ENCODE results near the gene ANO1.

Gene ANO1

DNA sequence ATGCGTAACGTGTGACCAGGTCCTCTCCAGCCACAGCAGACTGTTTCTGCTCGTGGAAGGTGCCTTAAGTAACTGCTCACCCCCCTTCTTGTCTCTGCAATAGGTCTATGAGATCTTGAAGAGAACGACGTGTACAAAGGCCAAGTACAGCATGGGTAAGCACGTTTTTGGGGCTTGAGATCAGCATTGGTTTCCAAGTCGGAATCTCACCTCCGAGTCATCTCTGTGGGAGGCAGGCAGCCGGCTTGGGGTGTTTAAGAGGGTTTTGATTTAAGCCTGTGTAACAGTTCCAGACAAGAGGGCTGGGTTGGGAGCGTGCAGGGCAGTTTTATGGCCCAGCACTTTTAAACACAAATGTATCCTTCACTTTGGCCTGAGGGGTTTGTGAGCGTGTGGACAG is 30.1 kb downstream of the ANO1 start:
- DNase-seq (ENCODE audit: low read depth), result peak; percentile 76
- no peak overlapping the region for H3K4me3 ChIP-seq (ENCODE audit: control insufficient read depth, low read depth, low read length)
- TF ChIP-seq, protein P1, sequence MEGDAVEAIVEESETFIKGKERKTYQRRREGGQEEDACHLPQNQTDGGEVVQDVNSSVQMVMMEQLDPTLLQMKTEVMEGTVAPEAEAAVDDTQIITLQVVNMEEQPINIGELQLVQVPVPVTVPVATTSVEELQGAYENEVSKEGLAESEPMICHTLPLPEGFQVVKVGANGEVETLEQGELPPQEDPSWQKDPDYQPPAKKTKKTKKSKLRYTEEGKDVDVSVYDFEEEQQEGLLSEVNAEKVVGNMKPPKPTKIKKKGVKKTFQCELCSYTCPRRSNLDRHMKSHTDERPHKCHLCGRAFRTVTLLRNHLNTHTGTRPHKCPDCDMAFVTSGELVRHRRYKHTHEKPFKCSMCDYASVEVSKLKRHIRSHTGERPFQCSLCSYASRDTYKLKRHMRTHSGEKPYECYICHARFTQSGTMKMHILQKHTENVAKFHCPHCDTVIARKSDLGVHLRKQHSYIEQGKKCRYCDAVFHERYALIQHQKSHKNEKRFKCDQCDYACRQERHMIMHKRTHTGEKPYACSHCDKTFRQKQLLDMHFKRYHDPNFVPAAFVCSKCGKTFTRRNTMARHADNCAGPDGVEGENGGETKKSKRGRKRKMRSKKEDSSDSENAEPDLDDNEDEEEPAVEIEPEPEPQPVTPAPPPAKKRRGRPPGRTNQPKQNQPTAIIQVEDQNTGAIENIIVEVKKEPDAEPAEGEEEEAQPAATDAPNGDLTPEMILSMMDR (IDR thresholded peaks at IDR 0.05; ENCODE audit: control insufficient read depth, insufficient read depth, low read depth, low read length, missing control alignments), result no peak

- DNase-seq (ENCODE audit: low read depth), result no peak
- TF ChIP-seq, protein P1 (IDR thresholded peaks at IDR 0.05; ENCODE audit: control insufficient read depth, insufficient read depth, low read depth, low read length, missing control alignments), result no peak
- H3K4me3 ChIP-seq (ENCODE audit: control insufficient read depth, low read depth, low read length), result no peak overlapping the region
These were observed 30.9 kb downstream of the ANO1 start for GRCh38 chr11:70109006-70109405.

GRCh38 chr11:70109903-70110302 is 31.8 kb downstream of the ANO1 start:
- no peak overlapping the region for H3K4me3 ChIP-seq (ENCODE audit: control insufficient read depth, low read depth, low read length)
- TF ChIP-seq, protein P1 (IDR thresholded peaks at IDR 0.05; ENCODE audit: control insufficient read depth, insufficient read depth, low read depth, low read length, missing control alignments), result no peak
- DNase-seq (ENCODE audit: low read depth), result no peak

DNA sequence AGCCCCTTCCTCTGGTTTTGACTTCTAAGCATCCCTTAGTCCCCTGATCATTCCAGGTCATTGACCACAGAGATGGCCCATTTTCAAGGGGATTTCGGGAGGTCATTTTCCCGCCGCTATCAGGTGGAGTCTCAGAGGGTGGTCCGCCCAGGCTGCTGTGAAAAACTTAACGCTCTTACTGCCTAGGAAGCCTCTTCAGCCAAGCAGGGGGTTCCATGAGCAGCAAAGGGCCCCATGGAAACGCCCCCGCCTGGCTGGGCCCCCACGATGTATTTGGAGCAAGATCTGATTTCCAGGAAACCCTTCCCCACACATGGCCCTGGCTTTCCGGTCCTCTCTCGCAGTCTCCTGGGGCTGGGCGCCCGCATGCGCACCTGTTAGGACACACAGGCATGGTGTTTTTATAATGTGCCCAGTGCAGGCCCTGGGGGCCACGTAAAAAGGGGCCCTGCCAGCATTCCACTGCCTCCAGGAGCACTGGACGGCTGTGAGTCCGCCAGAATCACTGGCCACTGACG is 32.5 kb downstream of the ANO1 start:
- DNase-seq (ENCODE audit: low read depth), result no peak
- TF ChIP-seq, protein P1 (IDR thresholded peaks at IDR 0.05; ENCODE audit: control insufficient read depth, insufficient read depth, low read depth, low read length, missing control alignments), result no peak
- H3K4me3 ChIP-seq (ENCODE audit: control insufficient read depth, low read depth, low read length), result no peak overlapping the region

GRCh38 chr11:70111269-70112016 is 33.3 kb downstream of the ANO1 start:
- H3K4me3 ChIP-seq (ENCODE audit: control insufficient read depth, low read depth, low read length), result no peak overlapping the region
- TF ChIP-seq, protein P1 (IDR thresholded peaks at IDR 0.05; ENCODE audit: control insufficient read depth, insufficient read depth, low read depth, low read length, missing control alignments), result no peak
- DNase-seq (ENCODE audit: low read depth), result peak; percentile 55

DNA sequence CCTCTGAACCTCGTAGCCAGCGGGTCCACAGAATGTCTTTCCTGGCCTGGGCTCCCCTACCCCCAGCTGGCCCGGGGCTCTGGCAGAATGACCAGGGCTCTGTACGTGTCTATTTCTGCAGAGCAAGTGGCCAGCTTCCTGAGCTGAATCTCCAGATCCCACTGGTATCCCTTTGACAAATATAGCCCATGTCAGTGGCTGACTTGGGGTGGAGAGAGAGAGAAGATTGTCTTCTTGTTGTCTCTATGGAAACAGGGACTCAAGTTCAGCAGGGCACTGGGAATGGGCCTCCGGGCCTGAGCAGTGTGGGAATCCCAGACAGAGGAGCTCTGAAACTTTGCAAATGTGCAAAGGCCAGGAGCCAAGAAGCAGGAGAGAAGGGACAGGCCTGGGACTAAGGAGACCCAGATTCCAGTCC is 33.9 kb downstream of the ANO1 start:
- TF ChIP-seq, protein P1 (IDR thresholded peaks at IDR 0.05; ENCODE audit: control insufficient read depth, insufficient read depth, low read depth, low read length, missing control alignments), result no peak
- H3K4me3 ChIP-seq (ENCODE audit: control insufficient read depth, low read depth, low read length), result no peak overlapping the region
- DNase-seq (ENCODE audit: low read depth), result no peak
